ENCODE measurements around the gene TBL3. TPM values are rescaled to one million over a fixed set of nuclear protein-coding genes. Genes with fewer than 3 reads are reported as not detected.
"Not testable (repeated sequence)": the region's sequence is repeated elsewhere in the genome, so short reads cannot be mapped to it uniquely, and the experiment has no call there.

The TBL3 gene
- total RNA-seq, 2 experiments from 2014 or later = 49.9 to 67.2 TPM

- ChIA-PET POLR2A (no interaction called here), CTCF (ENCODE audit: unreplicated experiment) (no interaction called here)
- TF ChIP-seq EZH2phosphoT487 (IDR thresholded peaks at IDR 0.05; ENCODE audit: borderline replicate concordance, low read depth, low read length) = no peak
- no peak for TF ChIP-seq CTCF (conservative IDR thresholded peaks at IDR 0.05; ENCODE audit: low read length)
Observed at GRCh38 chr16:1950047-1950446, 21.8 kb upstream of the TBL3 start.

GRCh38 chr16:1950559-1950958 is 21.3 kb upstream of the TBL3 start:
- no peak overlapping the region for H3K4me3 ChIP-seq (ENCODE audit: low read depth, low read length, poor library complexity, severe bottlenecking)
- no peaks in the 10 kb centered on the region for H3K9me2 ChIP-seq (ENCODE audit: insufficient read depth, low read length)
- H3K36me3 ChIP-seq (ENCODE audit: insufficient read depth, low read length) = no peaks in the 10 kb centered on the region
- ChIA-PET POLR2A (no interaction called here), CTCF (ENCODE audit: unreplicated experiment) (no interaction called here)
- intact Hi-C loops (cut with micrococcal nuclease; ENCODE audit: unreplicated experiment) = no loop called here
- no peak overlapping the region for H3K27ac ChIP-seq (ENCODE audit: low read depth, low read length, poor library complexity, severe bottlenecking)
- H3K4me2 ChIP-seq (ENCODE audit: low read length) = no peak overlapping the region
- no peak overlapping the region for H2AFZ ChIP-seq (ENCODE audit: low read length)
- BruUV-seq (replicated peaks) = no TSS peak
- no peaks in the 10 kb centered on the region for H3K4me1 ChIP-seq (ENCODE audit: insufficient read depth, low read length, poor library complexity, severe bottlenecking)
- no peaks in the 10 kb centered on the region for H3K79me2 ChIP-seq (ENCODE audit: insufficient read depth, low read depth, low read length)
- DNase-seq (ENCODE audit: low spot score) = no peak
- TF ChIP-seq EZH2phosphoT487 (IDR thresholded peaks at IDR 0.05; ENCODE audit: borderline replicate concordance, low read depth, low read length) (no peak), CTCF (conservative IDR thresholded peaks at IDR 0.05; ENCODE audit: low read length) (no peak)
- H4K20me1 ChIP-seq (ENCODE audit: insufficient read depth, low read length) = no peaks in the 10 kb centered on the region
- H3K9me3 ChIP-seq (ENCODE audit: low read length) = no peaks in the 10 kb centered on the region

More at GRCh38 chr16:1950047-1950446, 21.8 kb upstream of the TBL3 start:
- Histone ChIP-seq H3K36me3 (ENCODE audit: insufficient read depth, low read length) (no peaks in the 10 kb centered on the region), H3K79me2 (ENCODE audit: insufficient read depth, low read depth, low read length) (no peaks in the 10 kb centered on the region), H3K4me2 (ENCODE audit: low read length) (no peak overlapping the region), H3K4me1 (ENCODE audit: insufficient read depth, low read length, poor library complexity, severe bottlenecking) (no peaks in the 10 kb centered on the region), H2AFZ (ENCODE audit: low read length) (no peak overlapping the region), H3K9me3 (ENCODE audit: low read length) (no peaks in the 10 kb centered on the region), H4K20me1 (ENCODE audit: insufficient read depth, low read length) (no peaks in the 10 kb centered on the region), H3K4me3 (ENCODE audit: low read depth, low read length, poor library complexity, severe bottlenecking) (no peak overlapping the region), H3K9me2 (ENCODE audit: insufficient read depth, low read length) (no peaks in the 10 kb centered on the region), H3K27ac (ENCODE audit: low read depth, low read length, poor library complexity, severe bottlenecking) (no peak overlapping the region)
- intact Hi-C loops (cut with micrococcal nuclease; ENCODE audit: unreplicated experiment) = no loop called here
- no TSS peak for BruUV-seq (replicated peaks)
- no peak for DNase-seq (ENCODE audit: low spot score)

GRCh38 chr16:1953734-1954133 is 18.1 kb upstream of the TBL3 start:
- H3K79me2 ChIP-seq (ENCODE audit: insufficient read depth, low read depth, low read length) = no peaks in the 10 kb centered on the region
- no peaks in the 10 kb centered on the region for H3K36me3 ChIP-seq (ENCODE audit: insufficient read depth, low read length)
- H3K27ac ChIP-seq (ENCODE audit: low read depth, low read length, poor library complexity, severe bottlenecking) = no peak overlapping the region
- H3K9me2 ChIP-seq (ENCODE audit: insufficient read depth, low read length) = no peaks in the 10 kb centered on the region
- H4K20me1 ChIP-seq (ENCODE audit: insufficient read depth, low read length) = no peaks in the 10 kb centered on the region
- ChIA-PET CTCF (ENCODE audit: unreplicated experiment) (interaction anchor here (0.6 kb wide), 1 partner anchor 13 kb away, joined by 3 read pairs; no protein-coding TSS in a partner anchor), POLR2A (no interaction called here)
- DNase-seq (ENCODE audit: low spot score) = no peak
- H3K9me3 ChIP-seq (ENCODE audit: low read length) = no peaks in the 10 kb centered on the region
- intact Hi-C loops (cut with micrococcal nuclease; ENCODE audit: unreplicated experiment) = no loop called here
- no peak overlapping the region for H3K4me3 ChIP-seq (ENCODE audit: low read depth, low read length, poor library complexity, severe bottlenecking)
- no TSS peak for BruUV-seq (replicated peaks)
- H3K4me2 ChIP-seq (ENCODE audit: low read length) = no peak overlapping the region
- no peak overlapping the region for H2AFZ ChIP-seq (ENCODE audit: low read length)
- TF ChIP-seq CTCF (conservative IDR thresholded peaks at IDR 0.05; ENCODE audit: low read length) = no peak
- no peak for TF ChIP-seq EZH2phosphoT487 (IDR thresholded peaks at IDR 0.05; ENCODE audit: borderline replicate concordance, low read depth, low read length)
- peaks cover 1% of the 10 kb centered on the region for H3K4me1 ChIP-seq (ENCODE audit: insufficient read depth, low read length, poor library complexity, severe bottlenecking)

GRCh38 chr16:1957434-1958142 is 14.3 kb upstream of the TBL3 start:
- POLR2A ChIA-PET; H3K4me3 ChIP-seq (ENCODE audit: low read depth, low read length, poor library complexity, severe bottlenecking); CTCF ChIA-PET (ENCODE audit: unreplicated experiment); H3K9me3 ChIP-seq (ENCODE audit: low read length); H3K27ac ChIP-seq (ENCODE audit: low read depth, low read length, poor library complexity, severe bottlenecking); H2AFZ ChIP-seq (ENCODE audit: low read length); intact Hi-C loops (cut with micrococcal nuclease; ENCODE audit: unreplicated experiment); BruUV-seq (replicated peaks); H3K9me2 ChIP-seq (ENCODE audit: insufficient read depth, low read length); DNase-seq (ENCODE audit: low spot score); H4K20me1 ChIP-seq (ENCODE audit: insufficient read depth, low read length); H3K4me2 ChIP-seq (ENCODE audit: low read length): not testable (repeated sequence)
- Histone ChIP-seq H3K79me2 (ENCODE audit: insufficient read depth, low read depth, low read length) (peaks cover 22% of the 10 kb centered on the region; the same call in 1 of the 2 replicates), H3K4me1 (ENCODE audit: insufficient read depth, low read length, poor library complexity, severe bottlenecking) (peaks cover 27% of the 10 kb centered on the region), H3K36me3 (ENCODE audit: insufficient read depth, low read length) (peaks cover 22% of the 10 kb centered on the region)
